HEK293T (cell line): ENCODE measurements around the gene MYO18B.

Source experiments
- ARNT ChIP-seq: fragments of 450-650 bp; IDR thresholded peaks from 2 replicates; pipeline ENCODE4 v1.6.1; 2017; ENCODE audit warnings: mild to moderate bottlenecking
- BHLHE40 ChIP-seq: fragments of 450-650 bp; IDR thresholded peaks from 2 replicates; pipeline ENCODE4 v1.6.1; 2016; ENCODE audit warnings: mild to moderate bottlenecking, moderate library complexity, borderline replicate concordance

DNA sequence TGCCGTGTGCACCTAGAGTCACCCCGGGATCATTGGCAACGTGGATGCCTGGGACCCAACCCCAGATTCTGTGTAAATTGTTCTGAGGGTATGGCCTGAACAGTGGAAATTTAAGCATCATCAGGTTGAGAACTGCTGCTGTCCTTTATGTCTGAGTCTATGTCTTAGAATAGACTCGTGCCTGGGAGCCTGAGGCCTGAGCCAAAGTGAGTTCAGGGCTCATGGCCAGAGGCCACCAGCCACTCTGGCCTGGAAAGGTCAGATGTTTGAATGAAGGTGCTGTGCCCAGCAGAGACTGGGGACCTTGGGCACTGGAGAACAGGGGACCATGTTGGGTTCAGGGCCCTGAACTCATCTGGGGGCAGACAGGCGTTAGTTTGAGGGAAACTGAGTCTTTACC is 91.1 kb downstream of the MYO18B start:
- TF ChIP-seq BHLHE40 = no peak
- no peak for TF ChIP-seq ARNT
